ENCODE measurements around the gene SHISA4. TPM values are rescaled to one million over a fixed set of nuclear protein-coding genes. Genes with fewer than 3 reads are reported as not detected.
A peak's percentile ranks its signal among the peaks of the same experiment; 100 is the strongest.

The SHISA4 gene
- total RNA-seq, 1 donor from 2014 or later: 0.85 TPM

DNA sequence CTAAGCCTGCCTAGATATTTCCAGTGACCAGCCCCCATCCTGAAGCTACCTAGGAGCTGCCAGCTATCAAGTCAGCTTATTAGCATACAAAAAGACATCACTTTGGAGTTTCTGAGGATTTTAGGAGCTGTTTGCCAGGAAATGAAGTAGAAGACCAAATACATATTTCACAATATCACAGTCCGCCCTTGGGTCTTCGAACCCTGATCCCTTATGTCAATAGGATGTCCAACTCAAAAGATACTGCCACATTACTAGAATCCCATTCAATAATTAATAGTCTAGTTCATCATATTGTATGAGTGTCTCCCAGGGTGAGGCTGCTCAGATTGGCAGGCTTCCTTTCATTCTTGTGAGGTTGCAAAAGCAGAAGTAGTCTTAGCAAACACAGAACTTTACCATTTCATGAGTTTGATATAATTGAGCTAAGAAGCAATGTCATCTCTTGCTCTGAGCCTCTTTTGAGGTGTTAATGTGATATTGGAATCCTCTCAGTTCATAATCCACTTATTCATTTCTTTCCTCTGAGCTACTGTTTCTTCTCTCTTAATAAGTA, 46.1 kb upstream of the SHISA4 start:
- TF ChIP-seq, protein P1, sequence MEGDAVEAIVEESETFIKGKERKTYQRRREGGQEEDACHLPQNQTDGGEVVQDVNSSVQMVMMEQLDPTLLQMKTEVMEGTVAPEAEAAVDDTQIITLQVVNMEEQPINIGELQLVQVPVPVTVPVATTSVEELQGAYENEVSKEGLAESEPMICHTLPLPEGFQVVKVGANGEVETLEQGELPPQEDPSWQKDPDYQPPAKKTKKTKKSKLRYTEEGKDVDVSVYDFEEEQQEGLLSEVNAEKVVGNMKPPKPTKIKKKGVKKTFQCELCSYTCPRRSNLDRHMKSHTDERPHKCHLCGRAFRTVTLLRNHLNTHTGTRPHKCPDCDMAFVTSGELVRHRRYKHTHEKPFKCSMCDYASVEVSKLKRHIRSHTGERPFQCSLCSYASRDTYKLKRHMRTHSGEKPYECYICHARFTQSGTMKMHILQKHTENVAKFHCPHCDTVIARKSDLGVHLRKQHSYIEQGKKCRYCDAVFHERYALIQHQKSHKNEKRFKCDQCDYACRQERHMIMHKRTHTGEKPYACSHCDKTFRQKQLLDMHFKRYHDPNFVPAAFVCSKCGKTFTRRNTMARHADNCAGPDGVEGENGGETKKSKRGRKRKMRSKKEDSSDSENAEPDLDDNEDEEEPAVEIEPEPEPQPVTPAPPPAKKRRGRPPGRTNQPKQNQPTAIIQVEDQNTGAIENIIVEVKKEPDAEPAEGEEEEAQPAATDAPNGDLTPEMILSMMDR (IDR thresholded peaks at IDR 0.05; ENCODE audit: unreplicated experiment): no peak
- Mint-ChIP-seq H3K27ac (ENCODE audit: unreplicated experiment) (no peak overlapping the region), H3K36me3 (ENCODE audit: low read depth, unreplicated experiment) (no peaks in the 10 kb centered on the region), H3K4me1 (ENCODE audit: unreplicated experiment) (no peaks in the 10 kb centered on the region), H3K9me3 (ENCODE audit: unreplicated experiment) (no peaks in the 10 kb centered on the region), H3K4me3 (ENCODE audit: unreplicated experiment) (no peak overlapping the region), H3K27me3 (ENCODE audit: unreplicated experiment) (no peaks in the 10 kb centered on the region)
- DNase-seq (ENCODE audit: low spot score): no peak

DNA sequence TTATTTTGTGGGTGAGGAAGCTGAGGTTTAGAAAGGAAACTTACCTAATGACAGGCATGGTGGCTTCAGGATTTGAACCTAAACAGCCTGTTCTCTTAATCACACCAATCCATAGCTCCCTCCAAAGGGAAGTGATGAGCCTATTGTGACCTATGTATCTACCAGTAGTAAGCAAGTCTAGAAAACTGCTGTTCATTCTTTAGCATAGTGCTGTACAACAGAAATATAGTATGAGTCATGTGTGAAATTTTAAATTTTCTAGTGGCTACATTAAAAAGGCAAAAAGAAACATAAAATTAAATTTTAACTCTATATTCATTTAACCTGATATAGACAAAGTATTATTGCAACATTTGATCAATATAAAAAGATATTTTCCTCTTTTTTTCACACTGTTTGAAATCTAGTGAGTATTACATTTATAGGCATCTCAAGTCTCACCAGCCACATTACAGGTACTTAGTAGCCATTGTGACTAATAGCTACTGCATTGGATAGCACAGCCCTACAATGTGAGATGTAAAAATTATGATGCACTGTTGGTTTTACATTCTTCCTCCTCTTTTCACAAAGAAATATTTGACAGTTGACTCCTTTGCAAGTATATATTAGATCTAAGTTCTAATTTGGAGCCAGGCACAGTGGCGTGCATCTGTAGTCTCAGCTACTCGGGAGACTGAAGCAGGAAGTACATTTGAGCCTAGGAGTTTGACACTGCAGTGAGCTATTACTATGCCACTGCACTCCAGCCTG, 43.2 kb upstream of the SHISA4 start:
- no peak for DNase-seq (ENCODE audit: low spot score)
- Mint-ChIP-seq H3K4me1 (ENCODE audit: unreplicated experiment) (peaks cover 7% of the 10 kb centered on the region), H3K27me3 (ENCODE audit: unreplicated experiment) (no peaks in the 10 kb centered on the region), H3K36me3 (ENCODE audit: low read depth, unreplicated experiment) (peaks cover 9% of the 10 kb centered on the region), H3K27ac (ENCODE audit: unreplicated experiment) (no peak overlapping the region), H3K9me3 (ENCODE audit: unreplicated experiment) (no peaks in the 10 kb centered on the region), H3K4me3 (ENCODE audit: unreplicated experiment) (no peak overlapping the region)
- TF ChIP-seq, protein P1 (IDR thresholded peaks at IDR 0.05; ENCODE audit: unreplicated experiment): no peak

GRCh38 chr1:201847150-201847549, 41.5 kb upstream of the SHISA4 start:
- Mint-ChIP-seq H3K4me1 (ENCODE audit: unreplicated experiment) (peaks cover 7% of the 10 kb centered on the region), H3K27ac (ENCODE audit: unreplicated experiment) (no peak overlapping the region), H3K36me3 (ENCODE audit: low read depth, unreplicated experiment) (peaks cover 14% of the 10 kb centered on the region), H3K4me3 (ENCODE audit: unreplicated experiment) (no peak overlapping the region), H3K9me3 (ENCODE audit: unreplicated experiment) (no peaks in the 10 kb centered on the region), H3K27me3 (ENCODE audit: unreplicated experiment) (no peaks in the 10 kb centered on the region)
- no peak for DNase-seq (ENCODE audit: low spot score)
- TF ChIP-seq, protein P1 (IDR thresholded peaks at IDR 0.05; ENCODE audit: unreplicated experiment): no peak

DNA sequence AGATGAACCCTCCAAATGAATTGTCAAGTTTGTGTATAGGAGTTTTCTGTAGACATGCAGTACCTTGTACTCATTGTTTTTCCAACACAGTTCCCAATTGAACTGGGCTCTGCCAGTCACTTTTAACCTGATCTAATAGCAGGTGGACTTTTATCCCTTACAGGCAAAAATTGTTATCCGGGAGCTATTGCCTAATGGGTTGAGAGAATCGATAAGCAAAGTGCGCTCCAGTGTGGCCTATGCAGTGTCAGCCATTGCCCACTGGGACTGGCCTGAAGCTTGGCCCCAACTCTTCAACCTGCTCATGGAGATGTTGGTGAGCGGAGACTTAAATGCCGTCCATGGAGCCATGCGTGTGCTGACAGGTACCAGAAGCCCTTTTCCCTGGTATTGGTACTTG, 40.5 kb upstream of the SHISA4 start:
- H3K36me3 Mint-ChIP-seq (ENCODE audit: low read depth, unreplicated experiment): peaks cover 19% of the 10 kb centered on the region

More for the DNA sequence above, 40.5 kb upstream of the SHISA4 start:
- TF ChIP-seq, protein P1 (IDR thresholded peaks at IDR 0.05; ENCODE audit: unreplicated experiment): no peak
- no peak for DNase-seq (ENCODE audit: low spot score)
- Mint-ChIP-seq H3K4me3 (ENCODE audit: unreplicated experiment) (no peak overlapping the region), H3K27me3 (ENCODE audit: unreplicated experiment) (no peaks in the 10 kb centered on the region), H3K9me3 (ENCODE audit: unreplicated experiment) (no peaks in the 10 kb centered on the region), H3K27ac (ENCODE audit: unreplicated experiment) (peak overlapping the region; percentile 3), H3K4me1 (ENCODE audit: unreplicated experiment) (peaks cover 7% of the 10 kb centered on the region)
